Trophoblast cell (in vitro differentiated cells and primary cell): ENCODE results near the gene CCT7.

Experiments used
- DNase-seq, 2 donors: peaks; one replicate each; pipeline ENCODE4 v3.0.0-alpha.2; 2016
- H2AFZ ChIP-seq: 2 replicates; pipeline ENCODE4 v1.6.1; 2013; ENCODE audit warnings: low read length, moderate library complexity, mild to moderate bottlenecking; ENCODE audit not compliant: insufficient read depth, poor library complexity
- H2AK5ac ChIP-seq: 2 replicates; pipeline ENCODE4 v1.6.1; 2013; ENCODE audit warnings: mild to moderate bottlenecking, low read length
- H2BK120ac ChIP-seq: 2 replicates; pipeline ENCODE4 v1.6.1; 2013; ENCODE audit warnings: low read length, mild to moderate bottlenecking, moderate library complexity; ENCODE audit not compliant: insufficient read depth, poor library complexity
- H2BK12ac ChIP-seq: 2 replicates; pipeline ENCODE4 v1.6.1; 2013; ENCODE audit warnings: mild to moderate bottlenecking, low read length, moderate library complexity
- H2BK5ac ChIP-seq: 2 replicates; pipeline ENCODE4 v1.6.1; 2013; ENCODE audit warnings: low read length, low read depth, moderate library complexity, mild to moderate bottlenecking; ENCODE audit not compliant: poor library complexity
- H3K14ac ChIP-seq: 2 replicates; pipeline ENCODE4 v1.6.1; 2013; ENCODE audit warnings: mild to moderate bottlenecking, low read length
- H3K18ac ChIP-seq: 2 replicates; pipeline ENCODE4 v1.6.1; 2013; ENCODE audit warnings: mild to moderate bottlenecking, low read length
- H3K23ac ChIP-seq: 2 replicates; pipeline ENCODE4 v1.6.1; 2013; ENCODE audit warnings: low read length
- H3K27ac ChIP-seq: 2 replicates; pipeline ENCODE4 v1.5.1; 2013; ENCODE audit warnings: low read depth, mild to moderate bottlenecking, inconsistent platforms, low read length, moderate library complexity
- H3K27me3 ChIP-seq: 2 replicates; pipeline ENCODE4 v1.6.1; 2013; ENCODE audit warnings: inconsistent platforms, mild to moderate bottlenecking, low read length, moderate library complexity; ENCODE audit not compliant: insufficient read depth
- H3K36me3 ChIP-seq, 2 experiments: 1 replicate in 1 of 2; 2 replicates in 1 of 2; pipeline ENCODE4 v1.6.1; 2013; ENCODE audit warnings: low read length in 2 of 2, mild to moderate bottlenecking in 2 of 2, moderate library complexity in 1 of 2; ENCODE audit not compliant: insufficient read depth in 2 of 2, control insufficient read depth in 1 of 2
- H3K4ac ChIP-seq: 2 replicates; pipeline ENCODE4 v1.6.1; 2013; ENCODE audit warnings: low read depth, mild to moderate bottlenecking, low read length, moderate library complexity
- H3K4me1 ChIP-seq, 2 experiments: 1 replicate in 1 of 2; 2 replicates in 1 of 2; pipeline ENCODE4 v1.6.1; 2013; ENCODE audit warnings: low read length in 2 of 2, mild to moderate bottlenecking in 2 of 2, moderate library complexity in 1 of 2; ENCODE audit not compliant: insufficient read depth in 2 of 2, control insufficient read depth in 1 of 2
- H3K4me2 ChIP-seq: 2 replicates; pipeline ENCODE4 v1.6.1; 2013; ENCODE audit warnings: inconsistent platforms, mild to moderate bottlenecking, low read length, moderate library complexity
- H3K4me3 ChIP-seq: 2 replicates; pipeline ENCODE4 v1.5.1; 2013; ENCODE audit warnings: mild to moderate bottlenecking, low read depth, low read length, inconsistent platforms
- H3K79me1 ChIP-seq: one replicate; pipeline ENCODE4 v1.6.1; 2013; ENCODE audit warnings: low read length
- H3K79me2 ChIP-seq: 2 replicates; pipeline ENCODE4 v1.6.1; 2013; ENCODE audit warnings: low read length, mild to moderate bottlenecking; ENCODE audit not compliant: control insufficient read depth, insufficient read depth, poor library complexity
- H3K9ac ChIP-seq: 2 replicates; pipeline ENCODE4 v1.6.1; 2013; ENCODE audit warnings: mild to moderate bottlenecking, low read length
- H3K9me3 ChIP-seq: 2 replicates; pipeline ENCODE4 v1.6.1; 2013; ENCODE audit warnings: low read depth, mild to moderate bottlenecking, control low read depth, inconsistent platforms, low read length; ENCODE audit not compliant: insufficient read depth
- H4K12ac ChIP-seq: 2 replicates; pipeline ENCODE4 v1.6.1; 2013; ENCODE audit warnings: low read depth, mild to moderate bottlenecking, low read length, moderate library complexity
- H4K8ac ChIP-seq: 2 replicates; pipeline ENCODE4 v1.6.1; 2013; ENCODE audit warnings: low read depth, mild to moderate bottlenecking, low read length, moderate library complexity
- H4K91ac ChIP-seq: one replicate; pipeline ENCODE4 v1.6.1; 2013; ENCODE audit warnings: low read depth, mild to moderate bottlenecking, low read length, moderate library complexity
- WGBS: extraction: QIAGEN DNeasy Blood & Tissue Kit; methylation state at CpG from one replicate; pipeline ENCODE4 v1.1.7; 2013; ENCODE audit warnings: missing lambda C conversion rate; ENCODE audit not compliant: insufficient read length, insufficient coverage; ENCODE audit errors: extremely low coverage; 5-methylcytosine and 5-hydroxymethylcytosine counted together

The CCT7 gene

GRCh38 chr2:73279852-73280251 lies 45.7 kb downstream of the CCT7 start:
- no CpG with 5 or more reads among the region's 9 CpGs for WGBS
- H3K27ac ChIP-seq, result no peak overlapping the region
- H3K4ac ChIP-seq, result no peak overlapping the region
- no peak overlapping the region for H2BK5ac ChIP-seq
- no peak overlapping the region for H4K8ac ChIP-seq
- no peak overlapping the region for H2BK12ac ChIP-seq
- no peak overlapping the region for H3K14ac ChIP-seq
- peaks cover 4 to 11% of the 10 kb centered on the region in 2 experiments for H3K4me1 ChIP-seq
- no peaks in the 10 kb centered on the region for H3K79me2 ChIP-seq
- no peak overlapping the region for H3K4me3 ChIP-seq
- no peak overlapping the region for H4K91ac ChIP-seq
- no peaks in the 10 kb centered on the region for H3K36me3 ChIP-seq
- H3K9me3 ChIP-seq, result no peaks in the 10 kb centered on the region
- no peak overlapping the region for H3K23ac ChIP-seq
- H2AK5ac ChIP-seq, result no peak overlapping the region
- no peaks in the 10 kb centered on the region for H3K79me1 ChIP-seq
- no peak overlapping the region for H2BK120ac ChIP-seq
- H3K27me3 ChIP-seq, result peaks cover 4% of the 10 kb centered on the region
- H3K4me2 ChIP-seq, result no peak overlapping the region
- H4K12ac ChIP-seq, result no peak overlapping the region
- H3K18ac ChIP-seq, result no peak overlapping the region
- H2AFZ ChIP-seq, result no peak overlapping the region
- H3K9ac ChIP-seq, result no peak overlapping the region
- DNase-seq, result no peak

GRCh38 chr2:73281244-73281643 lies 47.1 kb downstream of the CCT7 start:
- Histone ChIP-seq H3K79me2 (no peaks in the 10 kb centered on the region), H3K27me3 (peaks cover 12% of the 10 kb centered on the region), H2AK5ac (no peak overlapping the region), H2BK5ac (no peak overlapping the region), H3K23ac (no peak overlapping the region), H4K8ac (no peak overlapping the region), H2AFZ (no peak overlapping the region), H3K4me3 (no peak overlapping the region), H3K18ac (no peak overlapping the region), H2BK12ac (no peak overlapping the region), H3K79me1 (no peaks in the 10 kb centered on the region), H3K27ac (no peak overlapping the region), H3K4me2 (no peak overlapping the region), H3K36me3 (no peaks in the 10 kb centered on the region), H4K12ac (no peak overlapping the region), H3K9ac (no peak overlapping the region), H2BK120ac (no peak overlapping the region), H3K4me1 (peaks cover 6 to 13% of the 10 kb centered on the region in 2 experiments), H3K14ac (no peak overlapping the region), H4K91ac (no peak overlapping the region), H3K4ac (no peak overlapping the region), H3K9me3 (no peaks in the 10 kb centered on the region)
- no peak for DNase-seq

GRCh38 chr2:73282924-73283544 lies 48.9 kb downstream of the CCT7 start:
- H3K27ac ChIP-seq, result no peak overlapping the region
- no peak overlapping the region for H2BK12ac ChIP-seq
- no peak overlapping the region for H4K12ac ChIP-seq
- WGBS, result no CpG with 5 or more reads among the region's 5 CpGs
- H4K91ac ChIP-seq, result no peak overlapping the region
- no peak overlapping the region for H3K4ac ChIP-seq
- no peak overlapping the region for H3K9ac ChIP-seq
- no peak overlapping the region for H3K4me3 ChIP-seq
- no peak overlapping the region for H2AK5ac ChIP-seq
- no peak for DNase-seq
- H3K79me2 ChIP-seq, result no peaks in the 10 kb centered on the region
- no peak overlapping the region for H2AFZ ChIP-seq
- H3K36me3 ChIP-seq, result no peaks in the 10 kb centered on the region
- no peaks in the 10 kb centered on the region for H3K79me1 ChIP-seq
- H4K8ac ChIP-seq, result no peak overlapping the region
- H3K23ac ChIP-seq, result no peak overlapping the region
- peak overlapping the region; percentile 90 for H3K4me2 ChIP-seq
- no peak overlapping the region for H3K18ac ChIP-seq
- peaks cover 13% of the 10 kb centered on the region for H3K27me3 ChIP-seq
- H2BK120ac ChIP-seq, result no peak overlapping the region
- H2BK5ac ChIP-seq, result no peak overlapping the region
- H3K4me1 ChIP-seq, result peaks cover 6 to 13% of the 10 kb centered on the region in 2 experiments
- H3K14ac ChIP-seq, result no peak overlapping the region
- H3K9me3 ChIP-seq, result no peaks in the 10 kb centered on the region

DNA sequence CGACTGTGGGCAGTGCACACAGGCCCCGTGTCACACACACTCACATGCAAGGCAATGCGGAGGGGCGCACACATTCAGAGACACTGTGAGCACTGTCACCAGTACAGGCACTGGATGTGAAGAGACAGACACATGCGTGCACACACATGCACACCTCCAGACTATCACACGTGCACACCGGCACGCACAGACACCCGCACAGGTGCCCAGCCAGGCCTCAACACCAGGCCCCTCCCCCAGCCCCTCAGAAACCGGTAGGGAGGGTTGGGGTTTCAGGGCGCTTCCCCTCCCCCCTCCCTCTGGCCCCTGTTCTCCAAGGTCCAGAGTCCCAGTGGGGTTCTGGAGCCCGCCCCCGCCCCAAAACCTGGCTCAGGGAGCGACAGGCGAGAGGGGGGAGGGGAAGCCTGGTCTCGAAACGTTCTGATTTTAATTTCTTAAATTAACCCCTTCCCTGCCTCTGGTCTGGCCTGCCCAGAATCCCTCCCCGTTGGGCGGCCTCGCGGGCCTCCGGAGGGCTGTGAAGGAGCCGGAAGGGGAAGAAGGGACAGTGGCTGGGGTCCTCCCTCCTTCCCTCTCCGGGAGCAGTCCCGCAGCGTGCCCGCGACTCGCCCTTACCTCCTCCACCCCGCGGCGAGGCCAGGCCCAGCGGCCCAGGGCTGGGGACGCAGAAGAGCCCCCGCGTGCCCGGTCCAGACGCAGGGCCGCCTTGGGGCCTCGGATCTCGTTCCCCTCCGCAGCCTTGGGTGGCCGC lies 49.6 kb downstream of the CCT7 start:
- H2AK5ac ChIP-seq, result no peak overlapping the region
- H3K23ac ChIP-seq, result no peak overlapping the region
- DNase-seq, result no peak
- H3K27ac ChIP-seq, result no peak overlapping the region
- no peak overlapping the region for H2BK12ac ChIP-seq
- H4K12ac ChIP-seq, result no peak overlapping the region
- H4K8ac ChIP-seq, result peak overlapping the region; percentile 74
- peak overlapping the region; percentile 63 for H3K4me3 ChIP-seq
- H3K4ac ChIP-seq, result no peak overlapping the region
- peak overlapping the region; percentile 59 for H2AFZ ChIP-seq
- peaks cover 6 to 13% of the 10 kb centered on the region in 2 experiments for H3K4me1 ChIP-seq
- H3K4me2 ChIP-seq, result peak overlapping the region; percentile 90
- no peak overlapping the region for H3K9ac ChIP-seq
- no CpG with 5 or more reads among the region's 43 CpGs for WGBS
- peaks cover 13% of the 10 kb centered on the region for H3K27me3 ChIP-seq
- no peaks in the 10 kb centered on the region for H3K9me3 ChIP-seq
- H3K79me1 ChIP-seq, result no peaks in the 10 kb centered on the region
- no peak overlapping the region for H2BK5ac ChIP-seq
- H3K79me2 ChIP-seq, result no peaks in the 10 kb centered on the region
- H3K18ac ChIP-seq, result no peak overlapping the region
- H4K91ac ChIP-seq, result no peak overlapping the region
- H2BK120ac ChIP-seq, result no peak overlapping the region
- no peaks in the 10 kb centered on the region for H3K36me3 ChIP-seq
- H3K14ac ChIP-seq, result peak overlapping the region; percentile 45
